Measurements from ENCODE around the gene VPS13A.
"Not testable (repeated sequence)": the region's sequence is repeated elsewhere in the genome, so short reads cannot be mapped to it uniquely, and the experiment has no call there.

VPS13A gene

GRCh38 chr9:77183581-77183980 is 6.2 kb downstream of the VPS13A start:
- DNase-seq, result no peak

- no peak for DNase-seq
These were observed 10.9 kb downstream of the VPS13A start for GRCh38 chr9:77188242-77188641.

- no peak for DNase-seq
These were observed 17.1 kb downstream of the VPS13A start for GRCh38 chr9:77194423-77194822.

- DNase-seq, result no peak
These were observed 32.8 kb downstream of the VPS13A start for GRCh38 chr9:77210116-77210515.

- DNase-seq, result no peak
These were observed 34.2 kb downstream of the VPS13A start for GRCh38 chr9:77211561-77211960.

- DNase-seq, result no peak
These were observed 35.5 kb downstream of the VPS13A start for GRCh38 chr9:77212801-77213200.

- DNase-seq, result peak in 17 of 58 donors; percentile 3 to 54 (median 11)
These were observed 38.5 kb downstream of the VPS13A start for GRCh38 chr9:77215874-77216273.

GRCh38 chr9:77218612-77219011 is 41.3 kb downstream of the VPS13A start:
- DNase-seq, result peak in 2 of 58 donors; percentile 6 to 8

- DNase-seq, result no peak
These were observed 44.1 kb downstream of the VPS13A start for GRCh38 chr9:77221431-77221830.

GRCh38 chr9:77224746-77225312 is 47.5 kb downstream of the VPS13A start:
- DNase-seq, result no peak

- DNase-seq, result no peak
These were observed 59.4 kb downstream of the VPS13A start for GRCh38 chr9:77236693-77237092.

GRCh38 chr9:77237896-77238295 is 60.6 kb downstream of the VPS13A start:
- no peak for DNase-seq

- DNase-seq, result no peak
These were observed 73.7 kb downstream of the VPS13A start for GRCh38 chr9:77251050-77251449.

- DNase-seq, result no peak
These were observed 79.9 kb downstream of the VPS13A start for GRCh38 chr9:77257275-77257674.

GRCh38 chr9:77261605-77262004 is 84.3 kb downstream of the VPS13A start:
- DNase-seq, result no peak

GRCh38 chr9:77267762-77268161 is 90.4 kb downstream of the VPS13A start:
- DNase-seq, result not testable (repeated sequence)

GRCh38 chr9:77271023-77271690 is 93.8 kb downstream of the VPS13A start:
- DNase-seq, result no peak

GRCh38 chr9:77276799-77277198 is 99.5 kb downstream of the VPS13A start:
- no peak for DNase-seq

GRCh38 chr9:77277719-77278118 is 100.4 kb downstream of the VPS13A start:
- no peak for DNase-seq

GRCh38 chr9:77283991-77284390 is 106.7 kb downstream of the VPS13A start:
- no peak for DNase-seq

GRCh38 chr9:77284616-77285015 is 107.3 kb downstream of the VPS13A start:
- no peak for DNase-seq

- no peak for DNase-seq
These were observed 113.0 kb downstream of the VPS13A start for GRCh38 chr9:77290373-77290772.

- DNase-seq, result no peak
These were observed 114.4 kb downstream of the VPS13A start for GRCh38 chr9:77291714-77292113.
